ENCODE measurements around the gene NAV3.

The NAV3 gene

DNA sequence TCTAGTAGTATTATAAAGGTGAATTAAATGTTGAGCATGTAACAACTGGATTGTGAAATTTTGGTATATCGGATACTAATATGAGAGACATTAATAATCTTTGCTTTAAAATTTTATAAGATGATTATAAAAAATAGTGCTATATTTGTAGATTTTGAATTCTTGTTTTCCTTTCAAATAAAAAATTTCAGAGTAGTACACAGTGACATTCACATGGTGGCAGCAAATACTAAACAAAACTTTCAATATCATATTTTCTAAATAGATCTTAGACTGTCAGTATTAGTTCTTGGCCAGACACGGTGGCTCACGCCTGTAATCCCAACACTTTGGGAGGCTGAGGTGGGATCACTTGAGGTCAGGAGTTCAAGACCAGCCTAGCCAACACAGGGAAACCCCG is 166.0 kb downstream of the NAV3 start:
- DNase-seq: no peak

DNA sequence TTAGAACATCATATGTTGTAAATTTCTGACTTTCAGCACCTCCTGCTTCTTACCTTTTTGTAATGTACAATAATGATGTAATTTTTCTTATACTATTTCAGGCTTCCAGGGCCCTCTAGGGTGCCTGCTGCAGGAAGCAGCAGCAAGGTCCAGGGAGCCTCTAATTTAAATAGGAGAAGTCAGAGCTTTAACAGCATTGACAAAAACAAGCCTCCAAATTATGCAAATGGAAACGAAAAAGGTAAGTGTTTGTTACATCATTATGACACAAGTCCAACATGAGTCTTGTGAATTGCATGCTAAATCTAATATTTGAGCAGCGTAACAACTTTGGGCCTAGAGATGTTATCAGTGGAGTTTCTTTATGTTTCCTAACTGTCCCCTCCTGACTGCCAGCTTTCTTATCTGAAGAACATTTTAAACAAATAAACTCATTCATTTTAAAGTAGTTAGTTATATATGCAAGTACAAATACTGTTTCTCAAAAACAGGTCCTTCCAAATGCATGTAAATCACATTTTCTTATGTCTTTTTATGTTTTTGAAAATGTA is 167.6 kb downstream of the NAV3 start:
- no peak for DNase-seq

DNA sequence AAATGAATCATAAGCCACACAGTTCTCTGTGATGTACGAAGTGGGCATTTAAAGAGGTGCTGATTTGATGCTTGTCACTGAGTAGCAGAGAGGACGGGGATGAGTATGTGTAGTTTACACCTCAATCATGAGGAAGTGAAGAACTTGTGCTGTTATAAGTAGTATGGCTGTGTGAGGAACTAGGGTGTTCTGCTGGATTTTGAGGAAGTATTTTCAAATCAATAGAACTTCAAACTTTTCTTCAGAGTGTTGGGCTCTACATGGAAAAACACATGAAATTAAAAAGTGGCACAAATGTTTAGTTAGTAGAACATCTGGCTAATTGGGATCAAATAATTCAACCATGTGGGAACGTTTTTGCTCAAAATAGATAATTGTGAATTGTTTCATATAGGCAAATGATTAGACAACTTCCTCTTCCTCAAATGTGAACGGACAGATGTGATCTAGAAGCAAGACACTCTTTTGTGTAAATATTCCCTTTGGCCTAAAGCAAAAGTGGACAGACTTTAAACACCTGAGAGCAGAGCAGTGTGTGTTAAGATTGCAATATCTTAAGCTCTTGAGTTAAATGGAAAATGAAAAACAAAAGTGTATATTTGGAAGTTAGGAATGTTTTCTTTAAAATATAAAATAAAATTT is 168.5 kb downstream of the NAV3 start:
- no peak for DNase-seq

DNA sequence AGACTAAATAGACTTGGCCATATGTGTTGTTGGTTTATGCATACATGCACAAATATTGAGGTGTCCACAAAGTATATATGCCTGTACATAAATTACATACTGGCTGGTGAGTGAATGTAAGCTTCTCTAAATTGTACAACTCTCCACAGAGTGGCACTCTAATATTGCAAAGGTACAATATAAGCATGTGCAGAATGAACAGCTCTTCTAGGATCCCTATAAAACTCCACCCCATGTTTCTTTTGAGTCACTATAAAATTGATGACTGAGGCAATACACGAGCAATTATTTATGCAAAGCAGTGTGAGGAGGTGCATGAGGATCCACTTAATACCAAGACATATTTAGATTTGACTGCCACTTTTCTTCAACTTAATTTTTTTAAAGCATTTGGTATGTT is 172.2 kb downstream of the NAV3 start:
- no peak for DNase-seq

DNA sequence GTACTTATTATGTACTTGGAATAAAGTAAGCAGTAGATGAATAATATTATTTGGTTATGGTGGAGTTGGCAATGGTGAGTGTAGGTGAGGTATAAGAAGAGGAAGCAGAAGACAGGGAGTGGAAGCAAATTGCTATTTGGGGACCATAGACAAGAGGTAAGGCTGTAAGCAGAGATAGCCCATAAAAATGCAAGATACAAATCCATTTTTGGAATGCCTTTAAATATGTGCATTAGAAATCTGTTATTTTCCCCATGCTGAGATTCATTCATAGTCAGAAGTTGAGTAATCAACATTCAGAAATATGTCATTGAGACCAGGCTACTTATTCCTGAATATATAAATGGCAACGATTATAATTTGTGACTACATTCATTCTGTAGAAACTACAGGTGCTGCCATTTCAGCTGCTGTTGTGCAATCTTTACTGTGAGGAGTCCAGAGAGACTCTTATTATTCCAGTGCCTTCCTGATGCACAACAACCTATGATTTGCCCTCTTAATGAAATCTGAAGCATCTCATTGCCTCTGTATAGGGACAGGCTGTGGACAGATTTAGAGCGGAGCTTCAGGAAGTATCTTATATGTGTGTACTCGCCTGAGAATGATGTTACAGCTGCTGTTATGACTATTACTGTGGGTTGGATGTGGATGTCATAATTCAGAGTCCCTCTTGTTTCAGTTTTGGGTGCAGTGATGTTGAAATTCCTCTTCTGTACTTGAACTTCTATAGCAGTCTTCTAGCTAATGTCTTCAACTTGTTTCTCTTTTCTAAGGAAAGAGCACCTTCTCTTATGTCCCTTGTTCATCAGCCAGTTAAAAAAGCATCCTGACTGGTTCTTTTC is 173.8 kb downstream of the NAV3 start:
- DNase-seq: no peak

DNA sequence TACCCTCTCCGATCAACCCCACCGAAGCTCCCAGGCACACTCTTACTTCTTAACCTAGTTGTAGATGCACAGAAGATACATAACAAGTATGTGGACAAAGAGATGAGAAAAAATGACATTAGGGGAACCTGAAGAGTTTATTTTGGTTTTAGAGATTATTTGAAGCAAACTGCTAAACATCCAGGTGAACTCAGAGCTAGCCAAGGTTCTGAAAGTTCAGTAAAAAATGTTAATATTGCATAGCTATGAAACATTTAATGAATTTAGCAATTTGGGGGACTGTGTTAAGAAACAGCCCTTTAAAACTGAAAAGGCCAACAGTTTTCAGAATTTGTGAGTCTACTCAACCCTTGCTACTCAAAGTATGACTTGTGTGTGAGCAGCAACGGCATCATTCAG is 174.4 kb downstream of the NAV3 start:
- DNase-seq: no peak

DNA sequence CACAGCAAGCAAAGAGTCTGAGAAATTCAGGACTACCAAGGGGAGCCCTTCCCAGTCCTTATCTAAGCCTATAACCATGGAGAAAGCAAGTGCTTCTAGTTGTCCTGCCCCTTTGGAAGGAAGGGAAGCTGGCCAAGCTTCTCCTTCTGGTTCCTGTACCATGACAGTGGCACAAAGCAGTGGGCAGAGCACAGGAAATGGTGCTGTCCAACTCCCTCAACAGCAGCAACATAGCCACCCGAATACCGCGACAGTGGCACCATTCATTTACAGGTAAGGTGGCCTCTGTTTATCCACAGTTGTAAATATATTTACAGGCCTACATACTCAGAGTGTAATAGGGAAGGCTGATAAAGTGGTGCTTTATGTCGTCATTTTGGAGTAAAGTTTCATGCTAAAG is 176.5 kb downstream of the NAV3 start:
- DNase-seq: no peak

DNA sequence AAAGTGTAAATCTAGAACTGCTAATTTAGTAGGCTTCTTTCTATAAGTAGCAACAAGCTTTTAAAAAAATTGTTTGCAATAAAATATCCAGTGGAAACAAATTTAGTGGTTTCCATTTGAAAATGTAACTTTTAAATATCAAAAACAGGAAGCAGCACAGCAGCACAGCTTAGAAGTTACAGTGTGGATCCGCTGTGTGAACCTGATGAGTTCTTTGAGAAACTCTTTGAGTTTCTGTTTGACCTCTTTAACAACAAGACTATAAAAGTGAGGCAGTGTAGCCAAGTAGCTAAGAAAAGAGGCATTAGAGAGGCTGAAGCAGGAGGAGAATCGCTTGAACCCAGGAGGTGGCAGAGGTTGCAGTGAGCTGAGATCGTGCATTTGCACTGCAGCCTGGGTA is 178.3 kb downstream of the NAV3 start:
- DNase-seq: no peak

DNA sequence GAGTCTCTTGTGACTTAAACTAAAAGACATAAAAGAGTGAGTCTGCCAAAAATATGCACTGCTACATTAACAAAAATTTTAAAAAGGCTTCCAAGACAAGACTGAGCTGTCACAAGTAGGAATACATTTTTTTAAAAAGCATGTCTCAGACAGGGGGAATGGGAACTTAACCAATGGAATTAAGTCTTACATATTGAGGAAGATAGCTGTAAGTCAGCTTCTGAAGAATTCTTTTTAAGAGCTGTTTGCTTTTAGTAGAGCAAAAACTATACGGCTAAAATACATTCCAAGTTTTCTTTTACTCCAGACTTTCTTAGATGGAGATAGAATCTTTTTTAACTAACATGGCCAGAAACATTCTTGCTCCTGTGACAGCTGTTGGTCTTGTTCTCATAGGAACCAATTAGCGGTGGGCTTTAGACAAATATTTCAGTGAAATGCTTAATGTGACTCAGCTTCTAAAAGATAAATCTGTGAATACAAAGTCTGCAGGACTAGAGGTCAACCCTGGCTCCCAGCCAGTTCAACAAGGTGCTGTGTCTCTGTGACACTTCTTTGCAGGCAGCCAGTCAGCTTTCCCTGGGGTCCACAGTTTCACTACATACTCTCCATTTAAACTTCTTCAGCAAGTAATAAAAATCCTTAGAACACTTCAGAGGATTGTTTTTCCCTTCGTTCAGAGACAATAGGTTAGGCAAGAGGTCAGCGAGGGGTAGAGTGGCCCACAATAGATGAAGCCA is 187.6 kb downstream of the NAV3 start:
- DNase-seq: no peak

DNA sequence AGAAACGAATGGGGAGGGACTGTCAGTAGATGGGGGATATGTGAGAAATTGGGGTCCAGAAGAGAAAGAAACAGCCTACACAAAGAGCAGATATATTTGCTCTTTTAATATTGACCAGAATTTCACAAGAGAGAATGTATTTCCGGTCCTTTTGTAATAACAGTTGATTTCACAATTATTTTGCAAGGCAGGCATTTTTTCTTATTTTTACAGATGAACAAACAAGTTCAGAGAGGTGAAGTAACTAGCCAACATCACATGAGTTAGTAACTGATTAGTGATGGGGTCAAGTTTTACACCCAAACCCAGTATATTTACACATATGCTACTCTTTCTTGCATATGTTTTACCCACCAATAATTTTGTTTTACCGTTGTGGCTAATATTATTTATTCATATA is 188.2 kb downstream of the NAV3 start:
- DNase-seq: no peak

DNA sequence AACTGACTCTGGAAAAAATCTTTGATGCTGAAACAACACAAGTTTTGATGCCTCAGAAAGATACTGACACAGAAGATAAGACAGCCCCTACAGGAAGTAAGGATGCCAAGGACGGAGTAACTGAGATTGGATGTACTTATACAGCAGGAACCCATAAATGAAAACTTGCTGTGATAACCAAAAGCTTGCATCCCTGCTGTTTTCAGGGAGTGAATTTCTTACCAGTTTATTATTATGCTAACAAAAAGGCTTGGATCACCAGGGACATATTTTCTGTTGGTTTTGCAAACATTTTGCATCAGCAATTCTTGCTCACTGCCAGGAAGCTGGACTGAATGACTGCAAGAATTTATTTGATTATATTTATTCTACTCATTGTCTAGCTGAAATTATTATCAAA is 197.7 kb downstream of the NAV3 start:
- DNase-seq: no peak

DNA sequence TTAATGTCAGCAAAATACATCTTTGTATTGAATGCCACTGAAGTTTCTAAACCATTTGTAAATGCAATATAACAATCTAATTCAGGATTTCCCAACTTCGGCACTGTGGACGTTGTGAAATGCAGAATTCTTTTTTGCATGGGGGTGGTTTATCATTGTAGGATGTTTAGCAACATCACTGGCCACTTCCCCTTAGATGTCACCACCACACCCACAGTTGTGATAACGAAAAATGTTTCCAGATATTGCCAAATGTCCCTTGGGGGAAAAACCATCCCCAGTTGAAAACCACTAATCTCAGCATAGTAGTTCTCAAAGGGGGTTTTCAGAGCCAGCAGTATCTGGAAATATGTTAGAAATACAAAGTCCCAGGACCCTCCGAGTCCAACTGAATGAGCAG is 203.3 kb downstream of the NAV3 start:
- no peak for DNase-seq

DNA sequence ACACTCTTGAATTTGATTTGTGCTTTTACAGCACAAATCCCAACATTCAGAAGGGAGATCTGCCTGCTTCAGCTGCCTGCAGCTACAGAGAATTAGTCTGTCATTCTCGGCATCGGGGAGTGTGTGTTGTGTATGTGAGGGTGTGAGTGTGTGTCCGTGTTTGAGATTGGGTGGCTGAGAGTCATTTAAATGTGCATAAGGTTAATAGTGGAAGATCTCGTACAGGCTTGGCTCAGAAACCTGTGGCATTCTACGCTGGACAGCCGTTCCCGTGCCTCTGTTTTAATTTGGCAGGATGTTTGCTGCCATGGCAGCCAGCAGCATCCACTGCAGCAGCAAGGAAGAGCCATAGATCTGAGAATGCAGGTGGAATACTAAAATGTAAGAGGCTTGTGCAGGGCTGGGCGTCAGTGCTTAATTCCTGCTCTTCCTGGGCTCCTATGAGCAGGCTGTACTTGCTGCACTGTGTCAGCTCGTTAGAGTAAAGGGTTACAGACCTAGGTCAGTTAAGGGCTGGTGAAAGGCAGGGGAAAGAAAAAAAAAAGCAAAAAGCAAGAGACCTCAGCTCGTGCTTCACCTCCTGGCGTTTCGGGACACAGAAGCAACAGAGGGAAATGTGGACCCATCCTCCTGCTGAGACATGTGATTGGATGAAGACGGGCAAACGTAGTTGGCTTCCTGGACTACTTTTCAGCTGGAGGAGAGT is 205.4 kb downstream of the NAV3 start:
- no peak for DNase-seq

DNA sequence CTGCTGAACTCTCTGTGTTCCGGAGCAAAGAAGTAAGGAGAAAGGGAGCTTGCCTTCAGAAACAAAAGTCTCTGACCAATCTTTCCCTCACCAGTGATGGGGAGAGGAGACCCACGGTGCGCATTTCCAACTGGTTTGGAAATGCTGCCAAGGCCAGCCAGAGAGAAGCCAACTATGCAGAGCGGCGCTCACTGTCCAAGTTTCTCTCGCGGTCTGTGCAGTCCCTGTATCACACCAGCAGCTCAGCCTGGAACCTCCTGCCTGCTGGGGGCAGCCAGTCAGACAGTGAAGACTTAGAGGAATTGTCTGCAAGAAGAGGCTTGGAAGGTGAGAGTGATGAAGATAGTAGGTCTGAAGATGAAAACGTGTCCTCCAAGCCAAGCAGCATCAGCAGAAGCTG is 206.2 kb downstream of the NAV3 start:
- DNase-seq: no peak

DNA sequence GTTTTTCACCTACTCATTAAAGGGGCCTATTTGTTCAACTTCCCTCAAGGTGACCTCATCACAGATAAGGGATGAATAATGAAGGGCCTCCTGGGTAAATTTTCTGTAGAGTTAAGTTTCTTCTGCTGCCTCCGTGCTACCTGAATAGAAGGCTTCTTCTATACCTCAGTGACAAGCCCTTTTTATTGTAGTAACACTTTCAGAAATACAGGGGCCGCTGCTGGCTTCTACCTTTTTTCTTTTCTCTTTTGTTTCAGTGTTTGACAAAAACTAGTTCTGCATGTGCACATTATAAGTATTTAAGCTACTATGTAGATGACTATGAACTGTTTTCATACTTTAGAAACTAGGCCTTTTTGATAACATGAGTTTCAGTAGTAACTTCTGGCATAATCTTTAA is 207.0 kb downstream of the NAV3 start:
- DNase-seq: no peak

DNA sequence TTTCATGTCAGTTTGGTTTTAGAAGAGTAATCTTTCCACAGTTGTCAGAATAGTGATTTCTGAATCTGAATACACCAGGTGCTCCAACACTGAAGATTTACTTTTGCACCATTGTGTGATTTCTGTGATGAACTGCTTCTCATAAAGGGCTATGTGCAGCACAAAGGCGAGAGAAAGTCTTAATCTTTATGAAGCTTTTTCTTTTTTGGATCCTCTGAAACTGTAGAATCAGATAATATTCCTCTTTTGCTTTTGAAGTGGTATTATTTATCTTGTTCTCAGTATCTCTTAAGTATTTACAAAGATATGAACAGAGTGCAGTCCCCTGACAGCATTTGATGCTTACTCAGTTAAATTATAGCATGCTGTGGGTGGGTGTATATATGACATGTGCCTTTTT is 207.8 kb downstream of the NAV3 start:
- DNase-seq: no peak

DNA sequence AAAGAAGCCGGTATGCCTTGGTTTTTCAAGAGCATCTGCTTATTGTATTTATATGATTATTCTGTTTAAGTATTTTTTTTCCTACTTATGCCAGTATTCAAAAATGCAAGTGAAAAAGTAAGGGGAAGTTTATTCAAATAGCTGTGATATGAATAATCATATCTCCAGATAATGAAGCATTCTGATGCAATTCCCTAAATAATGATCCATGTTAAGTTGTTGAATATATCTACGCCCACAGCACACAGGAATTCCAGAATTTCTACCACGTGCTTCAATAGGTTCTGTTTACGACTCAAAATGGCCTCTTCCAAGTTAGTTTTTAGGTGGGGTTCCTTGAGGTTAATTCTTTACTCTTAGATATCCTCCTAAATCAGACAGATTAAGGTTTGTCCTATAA is 208.3 kb downstream of the NAV3 start:
- no peak for DNase-seq

DNA sequence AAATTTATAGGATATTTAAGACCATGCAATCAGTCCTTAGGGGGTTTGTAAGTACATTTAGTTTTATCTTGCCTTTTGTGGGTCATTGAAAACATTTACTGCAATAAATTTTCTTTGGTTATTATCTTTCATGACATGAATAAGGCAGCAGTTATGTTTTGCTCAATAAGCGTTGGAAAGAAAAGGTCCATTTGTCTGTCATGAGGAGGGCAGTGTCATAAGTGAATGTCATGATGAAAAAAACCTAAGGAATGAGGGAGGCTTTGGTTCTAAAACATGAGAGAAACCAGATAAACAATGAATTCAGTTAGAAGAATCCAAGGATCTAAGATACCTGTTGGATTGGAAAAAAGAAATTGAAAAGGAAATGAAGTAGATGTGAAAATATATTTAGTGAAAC is 209.4 kb downstream of the NAV3 start:
- no peak for DNase-seq

DNA sequence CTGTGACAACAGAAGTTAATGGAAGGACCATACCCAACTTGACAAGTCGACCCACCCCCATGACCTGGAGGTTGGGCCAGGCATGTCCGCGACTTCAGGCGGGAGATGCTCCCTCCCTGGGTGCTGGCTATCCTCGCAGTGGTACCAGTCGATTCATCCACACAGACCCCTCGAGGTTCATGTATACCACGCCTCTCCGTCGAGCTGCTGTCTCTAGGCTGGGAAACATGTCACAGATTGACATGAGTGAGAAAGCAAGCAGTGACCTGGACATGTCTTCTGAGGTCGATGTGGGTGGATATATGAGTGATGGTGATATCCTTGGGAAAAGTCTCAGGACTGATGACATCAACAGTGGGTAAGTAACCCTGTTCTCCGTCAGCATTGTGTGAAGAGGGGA is 220.1 kb downstream of the NAV3 start:
- no peak for DNase-seq

DNA sequence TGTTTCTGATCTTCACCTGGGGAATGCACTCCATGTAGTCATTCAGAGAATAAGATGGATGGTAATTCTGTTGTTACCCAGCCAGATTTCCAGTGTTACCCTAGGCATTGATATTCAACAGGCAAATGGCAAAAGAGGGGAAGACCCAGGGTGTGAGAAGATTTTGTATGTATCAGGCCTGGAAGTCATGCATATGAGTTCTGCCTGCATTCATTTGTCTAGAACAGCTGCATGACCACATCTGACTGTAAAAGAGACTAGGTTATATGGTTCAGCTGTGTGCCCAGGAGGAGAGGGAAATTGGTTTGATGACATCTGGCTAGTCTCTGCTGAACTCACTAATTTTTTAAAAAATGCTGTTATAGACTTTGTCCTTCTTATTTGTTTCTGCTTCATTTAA is 224.9 kb downstream of the NAV3 start:
- no peak for DNase-seq

DNA sequence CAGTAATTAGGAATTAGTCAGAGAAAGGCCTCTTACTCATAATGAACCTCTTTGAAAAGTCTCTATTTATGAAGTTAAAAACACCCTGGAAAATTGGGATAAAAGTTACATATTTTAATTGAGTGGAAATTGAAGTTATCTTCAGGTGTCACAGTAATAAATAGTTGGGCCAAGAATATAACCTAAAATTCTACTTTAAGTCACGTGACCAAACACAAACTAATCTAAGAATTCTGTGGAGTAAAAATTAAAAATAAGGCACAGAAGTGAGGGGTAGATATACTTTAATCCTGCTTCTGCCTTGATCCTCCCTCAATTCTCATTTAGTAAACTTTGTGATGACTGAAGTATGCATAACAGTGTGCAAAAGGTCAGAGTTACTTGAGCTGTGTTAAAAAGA is 226.4 kb downstream of the NAV3 start:
- DNase-seq: no peak

DNA sequence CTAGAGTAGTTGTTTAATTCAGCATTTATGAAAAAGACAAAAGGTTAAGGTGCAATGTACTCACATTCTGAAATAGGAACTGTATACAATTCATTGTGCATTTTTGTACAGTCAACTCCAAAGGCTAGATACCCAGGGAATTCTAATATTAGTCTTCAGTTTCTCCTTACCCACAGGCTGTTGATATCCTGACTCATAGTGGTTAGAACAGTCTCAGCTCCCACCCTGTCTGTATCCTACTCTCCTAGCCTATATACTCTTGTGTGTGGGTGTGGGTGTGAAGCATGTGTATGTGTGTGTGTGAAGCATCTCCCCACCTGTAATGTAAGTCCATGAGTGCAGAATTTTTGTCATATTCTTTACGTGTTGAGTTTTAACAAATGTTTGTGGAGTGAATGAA is 229.5 kb downstream of the NAV3 start:
- no peak for DNase-seq

DNA sequence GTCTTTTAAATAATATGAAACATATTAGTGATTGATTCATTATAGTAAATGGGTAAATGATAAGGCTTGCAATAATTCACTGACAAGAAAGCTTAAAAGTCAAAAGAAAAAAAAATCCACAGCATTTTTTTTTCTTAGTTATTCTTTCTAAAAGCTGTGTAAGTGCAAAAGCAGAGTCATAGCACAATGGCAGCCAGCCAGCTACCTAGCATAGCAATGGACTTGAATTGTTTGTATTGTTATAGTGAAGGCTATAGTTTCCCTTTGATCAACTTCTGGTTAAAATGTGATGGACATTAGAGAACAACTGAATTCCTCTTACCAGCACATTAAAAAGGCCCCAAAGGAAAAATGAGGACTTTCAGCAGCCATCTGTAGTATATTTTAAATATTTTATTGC is 232.1 kb downstream of the NAV3 start:
- DNase-seq: no peak
